Measurements from ENCODE around the gene NDUFA13.

DNA sequence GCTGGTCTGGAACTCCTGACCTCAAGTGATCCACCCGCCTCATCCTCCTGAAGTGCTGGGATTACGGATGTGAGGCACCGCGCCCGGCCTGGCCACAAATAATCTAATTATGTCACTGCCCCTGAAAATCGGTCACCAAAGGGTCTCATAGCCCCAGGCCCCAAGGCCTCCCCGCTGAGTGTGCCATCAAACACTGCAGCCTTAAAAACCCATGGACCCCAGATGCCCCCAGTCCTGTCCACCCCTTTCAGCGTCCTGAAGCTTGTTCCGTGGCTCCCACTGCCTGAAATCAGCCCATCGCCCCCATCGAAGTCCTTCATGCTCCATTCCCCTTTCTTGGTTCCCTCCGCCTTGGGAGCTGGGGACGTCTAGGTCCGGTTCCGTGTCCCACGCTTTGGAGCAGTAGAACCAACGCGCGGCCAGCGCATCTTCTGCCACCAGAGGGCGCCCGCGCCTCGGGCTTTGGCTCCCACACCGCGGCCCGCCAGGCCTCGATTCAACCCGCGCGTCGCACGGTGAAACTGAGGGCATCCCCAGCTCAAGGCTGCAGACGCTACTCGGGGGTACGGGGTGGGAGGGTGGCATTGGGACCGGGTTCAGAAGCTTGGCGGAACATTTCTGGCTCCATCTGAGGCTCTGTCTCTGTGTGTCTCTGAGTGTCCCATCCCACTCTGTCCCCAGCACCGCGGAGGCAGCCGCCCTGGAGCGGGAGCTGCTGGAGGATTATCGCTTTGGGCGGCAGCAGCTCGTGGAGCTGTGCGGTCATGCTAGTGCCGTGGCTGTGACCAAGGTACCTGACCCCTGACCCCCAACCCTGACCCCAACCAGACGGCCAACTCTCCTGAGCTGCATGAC, 16.2 kb downstream of the NDUFA13 start:
- TF ChIP-seq EP300 (IDR thresholded peaks at IDR 0.05), result no peak
- peak in 5 of 7 experiments; percentile 88 to 97 (median 91) for TF ChIP-seq CTCF (IDR thresholded peaks at IDR 0.05)
- no peak for TF ChIP-seq POLR2A (IDR thresholded peaks at IDR 0.05)
- TF ChIP-seq POLR2AphosphoS5 (IDR thresholded peaks at IDR 0.05), result peak in 1 of 3 donors; percentile 68
